ENCODE data around the gene GAB2.

Gene GAB2

DNA sequence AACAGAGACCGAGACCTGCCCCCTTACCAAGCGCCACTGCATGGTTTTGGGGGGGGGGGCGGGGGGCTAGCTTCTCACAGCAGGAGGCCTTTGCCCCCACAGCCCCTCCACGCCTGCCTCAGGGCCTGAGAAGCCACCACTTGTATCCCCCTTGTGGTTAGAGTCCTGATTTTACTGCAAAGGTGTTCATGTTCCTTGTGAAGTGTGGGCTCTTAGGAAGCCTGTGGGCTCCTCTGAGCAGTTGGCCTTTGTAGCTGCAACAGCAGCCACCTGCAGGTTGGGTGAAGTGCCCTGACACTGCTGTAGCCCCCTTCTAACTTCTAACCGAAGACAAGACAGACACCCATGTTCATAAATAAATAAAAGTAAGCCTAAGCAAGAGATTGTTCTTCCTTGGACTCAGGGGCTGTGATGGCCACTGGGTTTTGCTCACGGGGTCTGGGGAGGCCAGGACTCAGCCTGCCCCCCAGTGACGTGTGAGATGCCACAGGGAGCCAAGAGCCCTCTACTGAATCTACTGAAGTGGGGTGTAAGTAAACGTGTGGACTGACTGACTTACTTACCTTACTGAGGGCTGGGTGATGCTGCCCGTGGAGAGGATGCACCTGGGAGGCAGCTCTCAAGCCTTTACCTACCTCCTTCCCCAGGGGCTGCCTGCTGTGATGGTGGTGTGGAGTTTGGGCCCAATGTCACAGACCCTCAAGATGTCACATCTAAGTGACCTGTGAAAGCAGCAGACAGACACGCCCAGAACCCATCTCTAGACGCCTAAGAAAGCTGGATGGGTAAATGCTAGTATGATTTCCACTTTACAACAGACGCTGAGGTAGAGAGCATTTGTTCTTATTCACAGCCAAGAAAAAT, 203.1 kb downstream of the GAB2 start:
- Histone ChIP-seq H3K9me3 (ENCODE audit: control insufficient read depth, insufficient read depth, low read depth, low read length) (no peaks in the 10 kb centered on the region), H3K4me1 (ENCODE audit: control insufficient read depth, insufficient read depth, low read length) (no peaks in the 10 kb centered on the region), H3K27ac (ENCODE audit: extremely low read depth, low read depth, low read length) (no peak overlapping the region), H3K4me3 (ENCODE audit: low read depth, low read length) (no peak overlapping the region), H3K36me3 (ENCODE audit: control insufficient read depth in 2 of 2, insufficient read depth in 1 of 2, low read length in 2 of 2) (peaks cover 0 to 63% of the 10 kb centered on the region in 2 experiments; a peak in 2 of 3 replicates)
- TF ChIP-seq ZNF701 (tag by site-specific recombination; IDR thresholded peaks at IDR 0.05) (no peak), ZNF114 (tag by site-specific recombination; IDR thresholded peaks at IDR 0.05) (no peak), HOXA7 (CRISPR knock-in tag; IDR thresholded peaks at IDR 0.05; ENCODE audit: borderline replicate concordance) (no peak), SP2 (tag by site-specific recombination; IDR thresholded peaks at IDR 0.05) (no peak), ZNF510 (tag by site-specific recombination; IDR thresholded peaks at IDR 0.05; ENCODE audit: insufficient replicate concordance) (no peak), SCRT2 (tag by site-specific recombination; IDR thresholded peaks at IDR 0.05) (no peak), ZNF585B (tag by site-specific recombination; IDR thresholded peaks at IDR 0.05) (no peak), KLF8 (tag by site-specific recombination; IDR thresholded peaks at IDR 0.05) (no peak), ZNF558 (tag by site-specific recombination; IDR thresholded peaks at IDR 0.05) (no peak), ZNF791 (tag by site-specific recombination; IDR thresholded peaks at IDR 0.05) (no peak), ZNF202 (tag by site-specific recombination; IDR thresholded peaks at IDR 0.05; ENCODE audit: borderline replicate concordance) (no peak), PRDM4 (tag by site-specific recombination; IDR thresholded peaks at IDR 0.05) (no peak), ZBTB21 (tag by site-specific recombination; IDR thresholded peaks at IDR 0.05) (no peak), MEIS1 (CRISPR knock-in tag; IDR thresholded peaks at IDR 0.05; ENCODE audit: borderline replicate concordance) (no peak), YY1 (tag by site-specific recombination; IDR thresholded peaks at IDR 0.05) (no peak)
- TF ChIP-seq, protein P1, sequence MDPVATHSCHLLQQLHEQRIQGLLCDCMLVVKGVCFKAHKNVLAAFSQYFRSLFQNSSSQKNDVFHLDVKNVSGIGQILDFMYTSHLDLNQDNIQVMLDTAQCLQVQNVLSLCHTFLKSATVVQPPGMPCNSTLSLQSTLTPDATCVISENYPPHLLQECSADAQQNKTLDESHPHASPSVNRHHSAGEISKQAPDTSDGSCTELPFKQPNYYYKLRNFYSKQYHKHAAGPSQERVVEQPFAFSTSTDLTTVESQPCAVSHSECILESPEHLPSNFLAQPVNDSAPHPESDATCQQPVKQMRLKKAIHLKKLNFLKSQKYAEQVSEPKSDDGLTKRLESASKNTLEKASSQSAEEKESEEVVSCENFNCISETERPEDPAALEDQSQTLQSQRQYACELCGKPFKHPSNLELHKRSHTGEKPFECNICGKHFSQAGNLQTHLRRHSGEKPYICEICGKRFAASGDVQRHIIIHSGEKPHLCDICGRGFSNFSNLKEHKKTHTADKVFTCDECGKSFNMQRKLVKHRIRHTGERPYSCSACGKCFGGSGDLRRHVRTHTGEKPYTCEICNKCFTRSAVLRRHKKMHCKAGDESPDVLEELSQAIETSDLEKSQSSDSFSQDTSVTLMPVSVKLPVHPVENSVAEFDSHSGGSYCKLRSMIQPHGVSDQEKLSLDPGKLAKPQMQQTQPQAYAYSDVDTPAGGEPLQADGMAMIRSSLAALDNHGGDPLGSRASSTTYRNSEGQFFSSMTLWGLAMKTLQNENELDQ (tag by site-specific recombination; IDR thresholded peaks at IDR 0.05; ENCODE audit: low read depth), result no peak
- ChIA-PET CTCF (no interaction called here), POLR2A (interaction anchor here (0.6 kb wide), 1 partner anchor 109 kb away, joined by 6 read pairs; no protein-coding TSS in a partner anchor)

GRCh38 chr11:78213526-78214330, 203.9 kb downstream of the GAB2 start:
- no peaks in the 10 kb centered on the region for H3K9me3 ChIP-seq (ENCODE audit: control insufficient read depth, insufficient read depth, low read depth, low read length)
- no peaks in the 10 kb centered on the region for H3K4me1 ChIP-seq (ENCODE audit: control insufficient read depth, insufficient read depth, low read length)
- no peak overlapping the region for H3K4me3 ChIP-seq (ENCODE audit: low read depth, low read length)
- CTCF ChIA-PET, result interaction anchor here (0.6 kb wide), 1 partner anchor 15 kb away, joined by 3 read pairs; no protein-coding TSS in a partner anchor
- H3K36me3 ChIP-seq (ENCODE audit: control insufficient read depth in 2 of 2, insufficient read depth in 1 of 2, low read length in 2 of 2), result peaks cover 0 to 64% of the 10 kb centered on the region in 2 experiments; a peak in 2 of 3 replicates
- TF ChIP-seq WT1 (tag by site-specific recombination; IDR thresholded peaks at IDR 0.05) (no peak), ZNF16 (tag by site-specific recombination; IDR thresholded peaks at IDR 0.05; ENCODE audit: low read depth) (no peak), KLF1 (tag by site-specific recombination; IDR thresholded peaks at IDR 0.05) (no peak), PRDM1 (tag by site-specific recombination; IDR thresholded peaks at IDR 0.05) (no peak), MYNN (tag by site-specific recombination; IDR thresholded peaks at IDR 0.05; ENCODE audit: borderline replicate concordance) (no peak), ZSCAN4 (tag by site-specific recombination; IDR thresholded peaks at IDR 0.05) (no peak), ZNF423 (tag by site-specific recombination; IDR thresholded peaks at IDR 0.05) (no peak), HIC1 (tag by site-specific recombination; IDR thresholded peaks at IDR 0.05) (no peak), ZNF501 (tag by site-specific recombination; IDR thresholded peaks at IDR 0.05) (no peak)
- no peak overlapping the region for H3K27ac ChIP-seq (ENCODE audit: extremely low read depth, low read depth, low read length)
- POLR2A ChIA-PET, result interaction anchor here (0.6 kb wide), 1 partner anchor 109 kb away, joined by 6 read pairs; no protein-coding TSS in a partner anchor
